Psoas muscle (tissue), 8 donors: Measurements from ENCODE around the gene FAM120C. TPM values are rescaled to one million over a fixed set of nuclear protein-coding genes. Genes with fewer than 3 reads are reported as not detected.
A peak's percentile ranks its signal among the peaks of the same experiment; 100 is the strongest.

Experiments
- ATAC-seq, 4 donors: fragments of 200-7000 bp; cut with Tn5 transposase; one replicate each; pipeline ENCODE4 v1.9.1; 2020; ENCODE audit warnings: moderate library complexity in 3 of 4, mild to moderate bottlenecking in 2 of 4
- DNase-seq, 2 donors: peaks; one replicate each; pipeline ENCODE4 v3.0.0-alpha.2; 2020
- H3K27ac ChIP-seq: fragments of 200-600 bp; one replicate; pipeline ENCODE4 v1.8.0; 2022
- H3K27me3 ChIP-seq, 3 donors: fragments of 200-600 bp in 1 of 3; one replicate each; pipeline versions ENCODE4 v1.6.1 to v1.8.0; 2013 to 2022; ENCODE audit warnings: low read length in 2 of 3, mild to moderate bottlenecking in 2 of 3, moderate library complexity in 1 of 3; ENCODE audit not compliant: insufficient read depth in 3 of 3
- H3K36me3 ChIP-seq, 2 donors: fragments of 200-600 bp in 1 of 2; one replicate each; pipeline versions ENCODE4 v1.6.1 to v1.8.0; 2013 to 2022; ENCODE audit warnings: low read depth in 1 of 2, mild to moderate bottlenecking in 1 of 2, moderate library complexity in 1 of 2; ENCODE audit not compliant: insufficient read depth in 1 of 2
- H3K4me1 ChIP-seq: fragments of 200-600 bp; one replicate; pipeline ENCODE4 v1.8.0; 2022
- H3K4me3 ChIP-seq: fragments of 200-600 bp; one replicate; pipeline ENCODE4 v1.8.0; 2022; ENCODE audit warnings: mild to moderate bottlenecking
- H3K9me3 ChIP-seq: fragments of 200-600 bp; one replicate; pipeline ENCODE4 v1.8.0; 2022
- CTCF ChIP-seq: fragments of 200-600 bp; IDR thresholded peaks from one replicate; pipeline ENCODE4 v1.8.0; 2022; ENCODE audit warnings: antibody characterized with exemption
- WGBS, 3 donors: extraction: QIAGEN DNeasy Blood & Tissue Kit; methylation state at CpG; one replicate each; pipeline versions ENCODE4 v1.1.6 to v1.1.7; 2013; 5-methylcytosine and 5-hydroxymethylcytosine counted together
- intact Hi-C, 2 donors: fragments of 100-400 bp; cut with DNase I; formaldehyde crosslinking; loops; one replicate each; pipeline versions ENCODE4 v1.11.0 to v1.14.2; 2022
- polyA plus RNA-seq, 3 donors: library from polyadenylated mRNA; stranded (reverse); fragments of 200-250 nt; gene quantifications; one replicate each; pipeline ENCODE4 v1.2.3, GENCODE V29; 2013
- total RNA-seq, 4 donors: library from RNA; stranded (reverse); fragmentation: NEBNext Ultra II Directional in 2 of 4; extraction: Animal tissue kit (Norgen Biotek cat#: 25700) in 2 of 4; gene quantifications; one replicate each; pipeline versions ENCODE4 v1.2.1 to v1.2.4, GENCODE V29; 2021 to 2023
- donor health status: healthy with polysubstance abuse.
- donor health status: DM: no; HTN: no; CAD: no; lungs with moderate emphysema.
- donor health status: Bipolar disorder and iron deficiency.
- donor health status: healthy.
- donor health status: DM: yes; HTN: yes; CAD: no.
- donor health status: DM: no; HTN: no; CAD: no.
- donor health status: DM: no; HTN: no; CAD: no.
- donor health status: DM: yes; HTN: yes; CAD: no.

FAM120C gene
- total and polyA plus RNA-seq, 7 donors, result 4.9 to 13.0 (median 6.9) TPM

- Histone ChIP-seq H3K9me3 (no peaks in the 10 kb centered on the region), H3K27me3 (peaks cover 0 to 7% (median 0%) of the 10 kb centered on the region in 3 donors), H3K4me1 (peaks cover 6% of the 10 kb centered on the region), H3K27ac (no peak overlapping the region), H3K36me3 (no peaks in the 10 kb centered on the region), H3K4me3 (no peak overlapping the region)
- no peak for TF ChIP-seq CTCF
- ATAC-seq (no peak), DNase-seq (no peak)
- intact Hi-C loops, result loop anchor here in 1 of 2 donors (5.0 kb wide), 1 partner anchor 142 kb away; the partner anchor contains the start of gene PHF8
- 87 to 91% (median 88%) methylated on average over 2 of the region's 2 CpGs for WGBS, 3 donors
These were observed 1.4 kb upstream of the FAM120C start for GRCh38 chrX:54184474-54184873.

GRCh38 chrX:54182194-54182863 is 725 bp downstream of the FAM120C start:
- DNase-seq (peak; percentile 64 to 83), ATAC-seq (peak; percentile 87 to 90 (median 88))
- Histone ChIP-seq H3K4me3 (peak overlapping the region; percentile 82), H3K36me3 (no peaks in the 10 kb centered on the region), H3K9me3 (no peaks in the 10 kb centered on the region), H3K27me3 (peaks cover 0 to 7% (median 0%) of the 10 kb centered on the region in 3 donors), H3K27ac (peak overlapping the region; percentile 89), H3K4me1 (peaks cover 15% of the 10 kb centered on the region)
- intact Hi-C loops, result loop anchor here in 1 of 2 donors (5.0 kb wide), 1 partner anchor 140 kb away; the partner anchor contains the start of gene PHF8
- 1 to 37% (median 1%) methylated on average over 14 to 36 of the region's 36 CpGs for WGBS, 3 donors
- no peak for TF ChIP-seq CTCF

DNA sequence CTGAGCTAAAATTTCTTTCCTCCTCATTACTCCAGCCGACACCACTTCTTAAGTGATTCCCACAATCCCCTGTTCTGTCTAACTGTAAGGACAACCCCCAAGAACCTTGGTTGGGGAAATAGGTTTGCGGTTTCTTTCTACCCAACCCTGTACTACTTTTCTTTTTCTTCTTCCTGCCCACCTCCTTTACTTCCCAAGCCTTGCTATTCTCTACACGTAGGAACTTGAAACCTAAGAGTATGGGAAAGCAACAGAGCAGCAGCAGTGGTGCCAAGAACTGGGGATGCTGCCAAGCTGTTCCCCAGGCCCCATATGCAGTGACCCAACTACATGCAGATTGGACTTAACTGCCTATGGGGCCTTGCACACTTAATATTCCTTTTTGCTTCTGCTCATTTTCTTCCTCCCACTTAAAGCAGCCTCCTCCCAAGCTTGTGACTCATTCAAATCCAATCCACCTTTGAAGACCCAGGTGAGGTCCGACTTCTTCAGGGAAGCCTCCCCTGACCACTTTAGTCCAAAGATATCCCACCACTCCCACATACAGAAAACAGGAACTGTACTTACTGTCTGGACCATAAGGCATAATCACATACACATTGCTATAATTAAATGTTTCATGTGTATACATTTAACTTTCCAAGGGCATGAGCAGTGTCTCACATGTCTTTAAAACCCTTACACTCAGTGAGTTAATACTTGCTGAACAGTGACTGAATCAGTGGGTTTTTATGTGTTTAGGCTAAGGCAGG is 1.7 kb downstream of the FAM120C start:
- WGBS, 3 donors, result 30 to 45% (median 36%) methylated on average over 4 of the region's 4 CpGs
- Histone ChIP-seq H3K27me3 (peaks cover 0 to 7% (median 0%) of the 10 kb centered on the region in 3 donors), H3K4me1 (peaks cover 15% of the 10 kb centered on the region), H3K4me3 (peak overlapping the region; percentile 82), H3K27ac (peak overlapping the region; percentile 89), H3K9me3 (no peaks in the 10 kb centered on the region), H3K36me3 (no peaks in the 10 kb centered on the region)
- intact Hi-C loops, result loop anchor here in 1 of 2 donors (5.0 kb wide), 1 partner anchor 139 kb away; the partner anchor contains the start of gene PHF8
- DNase-seq (no peak), ATAC-seq (no peak)
- TF ChIP-seq CTCF, result no peak

GRCh38 chrX:54180403-54180802 is 2.7 kb downstream of the FAM120C start:
- DNase-seq (no peak), ATAC-seq (no peak)
- Histone ChIP-seq H3K4me3 (peak overlapping the region; percentile 82), H3K9me3 (no peaks in the 10 kb centered on the region), H3K36me3 (no peaks in the 10 kb centered on the region), H3K27me3 (peaks cover 0 to 7% (median 0%) of the 10 kb centered on the region in 3 donors), H3K27ac (no peak overlapping the region), H3K4me1 (peaks cover 15% of the 10 kb centered on the region)
- intact Hi-C loops, result loop anchor here in 1 of 2 donors (5.0 kb wide), 1 partner anchor 138 kb away; the partner anchor contains the start of gene PHF8
- 59 to 62% (median 61%) methylated on average over 4 of the region's 4 CpGs for WGBS, 3 donors
- TF ChIP-seq CTCF, result no peak
